Ureter (tissue), 1 donor: Measurements from ENCODE around the gene PHF14. TPM values are rescaled to one million over a fixed set of nuclear protein-coding genes. Genes with fewer than 3 reads are reported as not detected.
"Not testable (repeated sequence)": the region's sequence is repeated elsewhere in the genome, so short reads cannot be mapped to it uniquely, and the experiment has no call there.

Experiments
- DNase-seq: peaks from one replicate; pipeline ENCODE4 v3.0.0-alpha.2; 2020; ENCODE audit warnings: low spot score
- total RNA-seq: library from RNA; stranded (reverse); gene quantifications from one replicate; pipeline ENCODE4 v1.2.4, GENCODE V29; 2023
- donor health status: DM: yes; HTN: yes; CAD: no.

Gene PHF14
- total RNA-seq: 46.7 TPM

GRCh38 chr7:10973061-10973941 lies at the start of gene PHF14:
PHF14 (plus strand) TSS chr7:10973872; CDS start chr7:10974324, 452 bp downstream.
- peak; percentile 97 for DNase-seq

- no peak for DNase-seq
Measured at GRCh38 chr7:10924370-10924769, 49.3 kb upstream of the PHF14 start.

- not testable (repeated sequence) for DNase-seq
Measured at GRCh38 chr7:10928203-10928602, 45.5 kb upstream of the PHF14 start.

GRCh38 chr7:10930551-10930950 lies 43.1 kb upstream of the PHF14 start:
- DNase-seq: no peak

- DNase-seq: no peak
Measured at GRCh38 chr7:10931161-10931560, 42.5 kb upstream of the PHF14 start.

GRCh38 chr7:10934292-10934691 lies 39.4 kb upstream of the PHF14 start:
- no peak for DNase-seq

GRCh38 chr7:10939237-10939910 lies 34.3 kb upstream of the PHF14 start:
- no peak for DNase-seq

GRCh38 chr7:10939911-10940703 lies 33.6 kb upstream of the PHF14 start:
- DNase-seq: peak; percentile 92

- DNase-seq: no peak
Measured at GRCh38 chr7:10940704-10941355, 32.8 kb upstream of the PHF14 start.

GRCh38 chr7:10950494-10950893 lies 23.2 kb upstream of the PHF14 start:
- no peak for DNase-seq

- DNase-seq: not testable (repeated sequence)
Measured at GRCh38 chr7:10950974-10951578, 22.6 kb upstream of the PHF14 start.

GRCh38 chr7:10952588-10952987 lies 21.1 kb upstream of the PHF14 start:
- no peak for DNase-seq

- not testable (repeated sequence) for DNase-seq
Measured at GRCh38 chr7:10953078-10953750, 20.5 kb upstream of the PHF14 start.

GRCh38 chr7:10956528-10956927 lies 17.1 kb upstream of the PHF14 start:
- no peak for DNase-seq

- DNase-seq: not testable (repeated sequence)
Measured at GRCh38 chr7:10960242-10960641, 13.4 kb upstream of the PHF14 start.

- not testable (repeated sequence) for DNase-seq
Measured at GRCh38 chr7:10965016-10965415, 8.7 kb upstream of the PHF14 start.

- DNase-seq: no peak
Measured at GRCh38 chr7:10972174-10972573, 1.5 kb upstream of the PHF14 start.

- DNase-seq: no peak
Measured at GRCh38 chr7:10973942-10974911, 555 bp downstream of the PHF14 start.

GRCh38 chr7:10977113-10977512 lies 3.4 kb downstream of the PHF14 start:
- DNase-seq: no peak
